ENCODE data around the gene CASQ1.

Gene CASQ1

DNA sequence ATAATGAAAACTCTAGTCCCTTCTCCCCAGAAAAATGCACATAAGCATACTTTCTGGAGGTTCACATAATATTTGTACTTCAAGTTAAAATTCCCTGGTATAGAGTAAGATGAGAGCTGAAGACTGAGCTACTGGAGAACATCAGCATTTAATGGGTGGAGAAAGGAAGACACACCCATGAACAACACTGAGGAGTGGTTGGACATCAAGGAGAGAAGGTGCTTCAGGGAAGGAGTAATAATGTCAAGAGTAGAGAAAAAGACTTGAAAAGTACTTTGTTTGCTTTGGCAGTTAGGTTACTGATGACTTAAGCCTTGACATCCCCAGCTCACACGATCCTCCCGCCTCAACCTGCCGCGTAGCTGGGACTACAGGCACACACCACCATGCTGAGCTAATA lies 36.7 kb downstream of the CASQ1 start:
- DNase-seq = no peak

GRCh38 chr1:160227561-160227960 lies 37.2 kb downstream of the CASQ1 start:
- DNase-seq = no peak

GRCh38 chr1:160228431-160228830 lies 38.1 kb downstream of the CASQ1 start:
- DNase-seq = no peak

GRCh38 chr1:160232911-160233310 lies 42.5 kb downstream of the CASQ1 start:
- no peak for DNase-seq

DNA sequence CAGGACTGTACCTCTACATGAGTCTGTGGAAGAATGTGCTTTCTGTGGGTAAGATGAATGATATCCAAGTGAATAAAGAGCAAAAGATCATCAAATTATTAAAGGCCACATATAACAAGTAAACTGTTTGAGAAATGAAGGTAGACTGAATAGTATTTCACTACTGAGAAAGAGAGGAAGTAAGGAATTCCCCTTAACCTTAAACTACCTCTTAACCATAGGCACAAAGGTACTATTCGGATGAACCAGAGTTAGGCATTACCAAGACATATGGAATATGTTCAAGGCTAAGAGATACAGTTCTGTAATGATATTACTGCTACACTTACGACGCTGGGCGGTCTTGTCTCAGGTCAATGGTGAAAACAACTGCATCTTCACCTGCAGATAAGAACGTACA lies 46.4 kb downstream of the CASQ1 start:
- DNase-seq = no peak

GRCh38 chr1:160237558-160237957 lies 47.2 kb downstream of the CASQ1 start:
- no peak for DNase-seq

DNA sequence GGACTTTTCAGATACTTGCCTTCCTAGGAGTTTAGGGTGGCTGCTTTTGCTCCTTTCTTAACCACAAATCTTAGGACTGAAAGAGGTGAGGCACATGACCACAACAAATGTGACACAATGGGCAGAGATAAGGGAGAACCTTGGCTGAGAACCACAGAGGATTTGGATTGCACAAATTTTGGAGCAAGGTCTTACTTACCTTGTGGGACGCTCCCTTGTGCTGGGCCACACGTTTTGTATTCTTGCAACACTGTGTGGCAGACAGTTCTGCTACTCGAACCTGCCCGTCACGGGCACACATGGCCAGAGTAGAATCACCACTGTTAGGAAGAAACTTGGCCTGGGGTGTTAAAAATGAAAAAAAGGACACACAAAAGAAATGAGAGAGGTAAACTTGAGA lies 48.0 kb downstream of the CASQ1 start:
- DNase-seq = no peak

DNA sequence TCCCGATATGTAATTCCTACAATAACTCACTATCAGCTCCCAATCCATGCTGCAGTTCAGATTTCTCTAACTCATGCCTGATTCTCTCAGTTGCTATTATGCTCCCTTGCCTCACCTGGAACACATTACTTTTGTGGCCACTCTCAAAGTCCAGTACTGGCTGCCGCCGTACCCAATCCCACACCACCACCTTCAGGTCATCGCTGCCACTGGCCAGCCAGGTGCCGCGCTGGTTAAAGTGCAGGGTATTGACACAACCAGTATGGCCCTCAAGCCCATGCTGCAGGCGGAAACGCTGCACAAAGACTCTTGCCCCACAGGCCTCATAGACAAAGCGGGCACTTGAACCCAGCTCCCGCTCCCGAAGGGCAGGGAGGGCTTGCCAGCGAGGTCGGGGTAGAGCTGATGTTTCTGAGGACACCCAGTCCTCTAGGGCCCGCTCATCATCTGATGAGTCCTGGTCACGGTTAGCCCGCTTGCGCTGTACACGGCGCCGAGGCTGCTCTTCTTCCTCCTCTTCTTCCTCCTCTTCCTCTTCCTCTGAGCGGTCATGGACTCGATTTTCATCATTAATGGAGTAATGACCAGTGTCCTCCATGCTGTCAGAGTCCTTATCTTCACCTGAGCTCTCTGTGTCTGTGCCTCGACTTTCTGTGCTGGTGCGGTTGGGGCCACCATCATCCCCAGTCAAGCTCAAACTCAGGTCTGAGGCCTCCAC lies 49.4 kb downstream of the CASQ1 start:
- DNase-seq = no peak

DNA sequence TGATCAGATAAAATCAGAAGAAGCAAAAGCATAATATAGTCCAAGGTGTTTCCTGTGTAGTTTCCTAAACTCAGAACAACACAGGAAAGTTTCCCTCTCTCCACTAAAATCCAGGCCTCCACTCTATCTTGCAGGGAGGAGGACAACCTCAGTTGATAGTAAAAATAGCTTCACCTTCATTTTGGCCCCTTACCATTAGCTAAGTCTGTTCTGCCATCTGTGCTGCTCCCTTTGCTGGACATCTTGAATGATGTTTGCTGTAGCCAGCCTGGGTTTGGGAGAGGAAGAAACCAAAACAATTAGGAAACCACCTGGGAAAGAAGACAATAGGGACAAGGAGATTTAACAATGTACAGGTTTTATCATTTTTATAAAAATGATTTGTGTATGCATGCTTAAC lies 53.4 kb downstream of the CASQ1 start:
- peak; percentile 85 for DNase-seq

DNA sequence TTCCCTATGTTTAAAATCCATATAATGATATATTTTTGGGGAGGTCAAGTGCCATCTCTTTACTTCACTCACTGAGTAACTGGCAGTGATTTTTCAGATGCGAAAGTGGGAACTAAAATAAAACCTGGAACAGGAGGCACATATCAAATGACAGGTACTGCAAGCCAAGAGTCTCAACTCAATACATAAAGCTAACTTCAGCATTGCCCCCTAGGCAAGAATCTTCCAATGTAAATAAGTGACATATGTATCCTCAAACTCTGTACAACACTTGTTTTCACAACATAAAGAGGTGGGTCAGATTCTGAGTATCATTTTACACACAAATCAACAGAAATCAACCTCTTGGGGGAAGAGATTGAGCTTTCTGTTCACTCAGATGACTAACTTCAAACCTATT lies 53.8 kb downstream of the CASQ1 start:
- peak; percentile 98 for DNase-seq

DNA sequence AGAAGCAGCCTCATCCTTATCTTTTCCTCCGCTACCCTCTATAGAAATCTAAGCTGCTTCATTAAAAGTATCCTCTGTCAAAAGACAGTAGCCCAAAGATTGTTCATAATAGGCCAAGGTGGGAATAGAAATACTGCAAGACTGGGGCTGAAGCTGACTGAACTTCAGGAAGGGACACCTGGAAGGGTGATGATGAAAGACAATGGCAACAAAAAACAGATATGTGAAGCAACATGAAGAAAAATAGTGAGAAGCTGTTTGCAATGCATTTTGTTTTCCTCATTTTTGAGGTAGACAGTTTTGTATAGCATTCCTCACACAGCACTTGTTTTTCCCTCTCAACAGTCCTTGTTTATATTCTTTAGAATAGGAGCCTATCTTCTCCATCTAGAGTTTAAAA lies 55.1 kb downstream of the CASQ1 start:
- DNase-seq = peak; percentile 15

DNA sequence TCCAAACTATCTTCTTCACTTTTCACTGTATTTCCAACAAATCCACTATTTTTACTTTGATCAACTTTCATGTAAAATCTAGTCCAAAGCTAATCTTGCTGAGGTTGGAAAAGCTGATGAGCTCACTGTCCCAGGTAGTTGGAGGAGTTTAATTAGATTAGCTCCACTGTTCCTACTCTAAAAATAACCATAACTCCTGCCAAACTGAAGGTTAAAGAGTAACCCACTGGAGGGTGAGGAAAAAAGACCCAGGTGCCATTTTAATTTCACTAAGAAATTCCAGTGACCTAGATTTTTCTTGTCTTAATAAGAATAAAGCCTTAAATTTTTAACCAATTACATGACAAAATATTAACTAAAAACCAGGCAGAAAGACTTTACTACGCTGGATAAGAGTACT lies 56.7 kb downstream of the CASQ1 start:
- no peak for DNase-seq

GRCh38 chr1:160251011-160251410 lies 60.6 kb downstream of the CASQ1 start:
- peak; percentile 10 for DNase-seq

Data from NCI-H69 (cell line).